GM18907 (cell line): ENCODE measurements around the gene KIF26A.

Experiments
- ATAC-seq: cut with Tn5 transposase; IDR thresholded peaks from one replicate; pipeline ENCODE4 v1.9.1; 2021; ENCODE audit warnings: mild to moderate bottlenecking, moderate library complexity; ENCODE audit not compliant: unreplicated experiment

KIF26A gene

DNA sequence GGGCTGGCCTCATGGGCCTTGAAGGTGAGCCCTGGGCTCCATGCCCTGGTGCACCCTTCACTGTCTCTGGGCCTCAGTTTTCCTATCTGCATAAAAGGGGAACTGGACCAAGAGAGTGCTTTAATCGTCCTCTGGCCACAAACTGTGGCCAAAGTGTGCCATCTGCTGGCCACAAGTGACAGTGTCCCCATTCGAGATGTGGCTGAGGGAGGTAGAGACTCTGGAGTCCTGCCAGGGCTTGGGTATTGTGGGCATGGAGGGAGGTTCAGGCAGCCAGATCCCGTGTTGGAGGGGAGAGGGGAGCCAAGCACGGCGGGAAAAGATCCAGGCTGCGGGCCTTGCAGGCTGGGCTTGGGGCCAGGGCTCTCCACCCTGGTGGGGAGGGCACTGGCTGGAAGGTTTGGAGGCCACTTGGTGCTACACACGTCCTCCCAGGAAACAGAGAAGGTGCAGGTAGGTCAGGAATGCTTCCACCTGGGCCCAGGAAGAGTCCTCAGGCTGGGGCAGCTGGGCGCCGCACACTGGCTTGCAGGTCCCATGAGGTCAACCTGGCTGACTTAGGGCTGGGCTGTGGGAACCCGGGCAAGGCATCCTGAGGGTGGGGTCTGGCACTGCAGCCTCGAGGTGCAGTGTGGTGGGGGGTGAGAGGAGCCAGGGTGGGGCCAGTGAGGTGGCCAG, 7.3 kb upstream of the KIF26A start:
- ATAC-seq: no peak

GRCh38 chr14:104131968-104132732, 6.2 kb upstream of the KIF26A start:
- ATAC-seq: no peak

GRCh38 chr14:104132981-104133380, 5.4 kb upstream of the KIF26A start:
- ATAC-seq: no peak

DNA sequence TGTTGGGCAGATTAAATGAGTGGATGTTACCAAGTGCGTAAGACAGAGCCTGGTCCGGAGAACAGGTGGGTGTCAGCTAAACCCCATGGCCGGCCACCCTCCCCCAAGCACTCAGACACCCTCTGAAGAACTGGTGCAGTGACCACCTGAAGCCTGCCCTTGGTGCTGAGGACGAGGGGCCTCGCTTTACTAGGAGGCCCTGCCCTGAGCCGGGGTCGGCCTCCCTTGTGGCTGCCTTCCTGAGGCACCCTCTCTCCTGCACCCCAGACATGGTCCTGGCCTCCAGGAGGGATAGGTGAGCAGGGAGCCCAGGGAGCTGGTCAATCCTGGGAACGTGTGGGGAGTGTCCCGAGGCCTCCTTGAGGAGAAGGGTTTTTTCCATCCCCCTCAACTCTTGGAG, 4.9 kb upstream of the KIF26A start:
- ATAC-seq: no peak

GRCh38 chr14:104134061-104134965, 4.1 kb upstream of the KIF26A start:
- no peak for ATAC-seq

DNA sequence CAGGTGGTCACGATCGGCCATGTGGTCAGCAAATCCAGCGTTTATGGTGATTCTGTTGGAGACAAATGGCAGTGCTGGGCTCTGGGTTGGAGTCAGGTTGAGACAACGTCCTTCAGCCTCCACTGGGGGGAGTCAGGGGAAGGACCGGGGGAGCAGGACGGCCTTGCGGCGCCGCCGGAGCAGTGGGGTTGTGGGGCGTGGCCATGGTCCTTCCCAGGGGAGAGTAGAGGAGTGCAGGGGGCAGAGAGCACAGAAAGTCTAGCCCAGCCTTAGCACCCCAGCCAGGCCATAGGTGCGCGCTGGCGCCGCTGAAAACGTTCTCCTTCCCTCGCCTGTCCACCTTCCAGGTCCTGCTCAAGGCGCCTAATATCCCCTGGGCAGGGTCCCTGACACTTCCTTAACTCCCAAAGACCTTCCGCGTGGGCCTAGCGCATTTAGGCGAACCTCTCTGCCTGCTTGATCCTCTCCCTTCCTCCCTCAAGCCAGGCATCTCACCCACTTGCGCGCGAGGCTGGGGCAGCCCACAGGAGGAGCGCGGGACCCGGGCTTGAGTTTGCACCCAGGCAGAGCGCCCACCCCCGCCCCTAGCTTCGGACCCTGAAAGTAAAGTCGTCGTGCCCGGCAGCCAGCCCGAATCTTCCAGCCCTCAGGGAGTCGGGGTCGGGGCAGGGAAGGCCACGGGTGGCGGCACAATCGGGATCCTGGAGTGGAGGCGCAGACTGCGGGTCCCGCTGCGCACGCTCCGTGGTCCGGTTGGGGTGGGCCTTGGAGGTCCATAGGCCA, 3.1 kb upstream of the KIF26A start:
- no peak for ATAC-seq

DNA sequence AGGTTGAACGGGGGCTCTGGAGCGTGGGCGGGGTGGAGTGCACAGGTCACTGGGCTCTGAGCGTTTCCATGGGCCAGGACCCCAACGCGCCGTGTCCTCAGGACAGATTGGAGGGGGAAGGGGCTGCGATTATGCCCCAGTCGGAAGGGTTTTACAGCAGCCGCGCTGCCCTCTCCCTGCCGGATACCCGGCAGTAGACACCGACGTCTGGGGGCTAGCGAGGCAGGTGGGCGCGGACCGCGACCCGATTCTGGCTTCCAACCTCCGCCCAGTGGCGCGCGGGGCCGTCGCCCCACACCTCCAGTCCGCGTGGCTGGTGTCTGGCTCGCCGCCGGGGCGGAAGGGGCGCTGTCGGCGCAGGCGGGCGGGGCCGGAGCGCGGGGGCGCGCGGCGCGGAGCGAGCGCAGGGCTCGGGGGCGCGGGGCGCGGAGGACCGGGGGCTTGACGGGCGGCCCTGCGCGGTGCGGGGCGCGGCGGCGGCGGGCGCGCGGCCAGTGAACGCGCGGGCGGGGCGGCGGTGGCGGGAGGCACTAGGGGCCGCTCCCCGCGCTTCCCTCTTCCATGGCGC, 2.4 kb upstream of the KIF26A start:
- no peak for ATAC-seq

- no peak for ATAC-seq
Measured at GRCh38 chr14:104136472-104137296, 1.7 kb upstream of the KIF26A start.

GRCh38 chr14:104137297-104138097, 890 bp upstream of the KIF26A start:
- no peak for ATAC-seq

GRCh38 chr14:104138718-104139459, 502 bp downstream of the KIF26A start:
- ATAC-seq: no peak

- no peak for ATAC-seq
Measured at GRCh38 chr14:104139460-104140212, 1.2 kb downstream of the KIF26A start.

- no peak for ATAC-seq
Measured at GRCh38 chr14:104140213-104140462, 1.8 kb downstream of the KIF26A start.

GRCh38 chr14:104140463-104141331, 2.3 kb downstream of the KIF26A start:
- no peak for ATAC-seq

DNA sequence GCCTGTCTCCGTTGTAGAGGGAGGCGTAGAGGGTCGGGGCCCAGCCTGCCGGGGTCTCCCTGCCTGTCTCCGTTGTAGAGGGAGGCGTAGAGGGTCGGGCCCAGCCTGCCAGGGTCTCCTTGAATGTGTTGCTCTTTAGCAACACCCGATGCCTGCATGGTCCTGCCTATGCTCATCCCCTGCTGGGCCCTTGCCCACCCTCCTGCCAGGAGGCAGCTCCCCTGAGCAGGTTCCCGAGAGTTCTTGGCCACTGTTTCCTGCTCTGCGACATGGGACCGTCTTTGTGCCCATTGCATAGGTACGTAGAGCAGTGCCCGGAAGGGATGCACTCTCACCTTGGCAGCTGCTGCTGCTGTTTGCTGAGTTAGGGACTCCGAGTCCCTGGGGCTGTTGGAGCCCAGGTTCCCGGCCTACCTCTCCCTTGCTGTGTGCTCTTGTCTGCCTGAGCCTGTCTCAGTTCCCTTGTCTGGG, 3.3 kb downstream of the KIF26A start:
- no peak for ATAC-seq

DNA sequence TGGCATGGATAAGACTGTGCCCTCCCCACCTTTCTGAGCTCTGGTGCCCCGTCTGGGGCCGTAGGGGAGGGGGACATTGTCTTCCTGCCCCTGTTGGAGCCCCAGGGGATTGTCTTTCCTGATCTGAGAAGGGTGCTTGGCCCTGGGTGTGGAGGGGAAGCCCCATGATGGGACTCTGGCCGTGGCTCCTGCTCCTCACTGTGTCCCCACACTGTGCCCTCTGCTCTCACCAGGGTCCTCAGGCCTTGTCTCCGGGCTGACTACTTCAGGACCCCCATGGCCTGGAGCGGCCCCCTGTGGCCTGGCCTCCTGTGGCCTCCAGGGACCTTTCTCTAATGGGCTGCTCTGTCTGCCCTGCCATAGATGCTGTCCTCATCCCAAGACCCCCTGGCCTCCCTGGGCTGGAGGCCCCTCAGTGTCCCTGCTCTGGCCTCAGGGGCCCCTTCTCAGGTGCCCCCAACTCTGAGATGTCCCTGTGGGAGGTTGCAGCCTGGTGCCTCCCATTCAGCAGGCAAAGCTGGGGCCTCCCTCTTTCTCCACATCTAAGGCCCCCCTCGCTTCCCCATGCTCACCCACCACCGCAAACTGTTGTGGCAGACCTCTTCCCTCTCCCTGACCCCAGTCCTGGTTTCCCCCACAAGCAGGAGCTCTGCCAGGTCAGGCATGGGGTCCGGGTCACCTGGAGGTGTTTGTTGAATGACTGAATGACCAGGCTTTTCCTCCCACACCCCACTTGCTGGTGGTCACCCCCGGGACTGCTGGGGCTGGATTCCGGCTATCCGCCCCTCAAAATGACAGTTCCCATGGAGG, 4.0 kb downstream of the KIF26A start:
- no peak for ATAC-seq
